MM.1S (cell line): Measurements from ENCODE around the gene UBE2E3.

Source experiments
- DNase-seq: peaks from one replicate; pipeline ENCODE4 v3.0.0-alpha.2; 2015
- H2AFZ ChIP-seq: fragments of 300-600 bp; sonication (generic); 2 replicates; pipeline ENCODE4 v1.6.0; 2016; ENCODE audit warnings: antibody characterized with exemption, low read length
- H3F3A ChIP-seq: fragments of 300-600 bp; sonication (generic); 2 replicates; pipeline ENCODE4 v1.6.1; 2016; ENCODE audit warnings: mild to moderate bottlenecking, antibody characterized with exemption, low read length, moderate library complexity, mixed read lengths; ENCODE audit not compliant: insufficient read depth
- H3K27ac ChIP-seq: fragments of 300-600 bp; sonication (generic); 2 replicates; pipeline ENCODE4 v1.5.1; 2016; ENCODE audit warnings: mild to moderate bottlenecking, low read length
- H3K27me3 ChIP-seq: fragments of 300-600 bp; sonication (generic); replicated peaks from 2 replicates; pipeline ENCODE4 v1.6.0; 2016; ENCODE audit warnings: low read length; ENCODE audit not compliant: insufficient read depth
- H3K36me3 ChIP-seq: fragments of 300-600 bp; sonication (generic); replicated peaks from 2 replicates; pipeline ENCODE4 v1.6.1; 2016; ENCODE audit warnings: mild to moderate bottlenecking, low read length, mixed read lengths; ENCODE audit not compliant: insufficient read depth
- H3K4me1 ChIP-seq: fragments of 300-600 bp; sonication (generic); 2 replicates; pipeline ENCODE4 v1.6.1; 2016; ENCODE audit warnings: low read length, mixed read lengths
- H3K4me2 ChIP-seq: fragments of 300-600 bp; sonication (generic); 2 replicates; pipeline ENCODE4 v1.6.0; 2016; ENCODE audit warnings: low read depth, low read length
- H3K4me3 ChIP-seq: fragments of 300-600 bp; sonication (generic); 2 replicates; pipeline ENCODE4 v1.5.1; 2016; ENCODE audit warnings: low read length, mixed read lengths
- H3K79me2 ChIP-seq: fragments of 300-600 bp; sonication (generic); 2 replicates; pipeline ENCODE4 v1.6.1; 2016; ENCODE audit warnings: mixed run types, low read length, mixed read lengths
- H3K9ac ChIP-seq: fragments of 300-600 bp; sonication (generic); 2 replicates; pipeline ENCODE4 v1.6.1; 2016; ENCODE audit warnings: low read length, mixed read lengths
- H3K9me2 ChIP-seq: fragments of 300-600 bp; sonication (generic); replicated peaks from 2 replicates; pipeline ENCODE4 v1.6.1; 2016; ENCODE audit warnings: mild to moderate bottlenecking, low read length, mixed read lengths; ENCODE audit not compliant: insufficient read depth
- H3K9me3 ChIP-seq: fragments of 300-600 bp; sonication (generic); replicated peaks from 2 replicates; pipeline ENCODE4 v1.6.1; 2016; ENCODE audit warnings: mild to moderate bottlenecking, low read length, mixed read lengths; ENCODE audit not compliant: insufficient read depth
- H4K20me1 ChIP-seq: fragments of 300-600 bp; sonication (generic); 2 replicates; pipeline ENCODE4 v1.6.1; 2016; ENCODE audit warnings: mild to moderate bottlenecking, low read length, moderate library complexity, mixed read lengths; ENCODE audit not compliant: insufficient read depth
- EZH2 ChIP-seq: fragments of 300-600 bp; sonication (generic); optimal IDR thresholded peaks from 2 replicates; pipeline ENCODE3; 2017; ENCODE audit warnings: low read depth, mild to moderate bottlenecking, antibody characterized with exemption, low read length, mixed read lengths
- EZH2phosphoT487 ChIP-seq: fragments of 300-600 bp; sonication (generic); IDR thresholded peaks from 2 replicates; pipeline ENCODE4 v1.6.1; 2018; ENCODE audit warnings: antibody characterized with exemption, low read length
- TF ChIP-seq, protein P1 (sequence below): fragments of 300-600 bp; sonication (generic); IDR thresholded peaks from 2 replicates; pipeline ENCODE4 v1.5.1; 2016; ENCODE audit warnings: antibody characterized with exemption, low read length, mixed read lengths

Gene UBE2E3

DNA sequence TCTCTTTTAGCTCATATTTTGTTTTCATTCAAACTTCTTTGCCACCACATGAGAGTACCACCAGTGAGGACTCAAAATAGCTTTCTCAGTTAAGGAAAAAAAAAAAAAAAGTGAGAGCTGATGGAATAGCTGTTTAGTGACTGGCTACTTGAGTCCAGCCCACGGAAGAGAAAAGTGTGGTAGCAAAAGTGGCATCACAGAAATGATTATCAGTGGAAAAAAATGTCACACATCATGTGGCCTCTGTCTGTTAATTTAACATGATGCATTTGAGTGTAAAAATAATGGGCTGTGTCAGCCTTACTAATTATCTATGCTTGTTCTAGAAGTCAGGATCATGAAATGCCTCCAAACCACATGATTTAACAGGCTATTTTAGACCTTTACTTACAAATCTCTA is 132.5 kb downstream of the UBE2E3 start:
- DNase-seq: no peak
- no peak overlapping the region for H3K27ac ChIP-seq
- H4K20me1 ChIP-seq: no peaks in the 10 kb centered on the region
- H3F3A ChIP-seq: no peaks in the 10 kb centered on the region
- TF ChIP-seq EZH2: no peak
- TF ChIP-seq EZH2phosphoT487: no peak
- TF ChIP-seq, protein P1, sequence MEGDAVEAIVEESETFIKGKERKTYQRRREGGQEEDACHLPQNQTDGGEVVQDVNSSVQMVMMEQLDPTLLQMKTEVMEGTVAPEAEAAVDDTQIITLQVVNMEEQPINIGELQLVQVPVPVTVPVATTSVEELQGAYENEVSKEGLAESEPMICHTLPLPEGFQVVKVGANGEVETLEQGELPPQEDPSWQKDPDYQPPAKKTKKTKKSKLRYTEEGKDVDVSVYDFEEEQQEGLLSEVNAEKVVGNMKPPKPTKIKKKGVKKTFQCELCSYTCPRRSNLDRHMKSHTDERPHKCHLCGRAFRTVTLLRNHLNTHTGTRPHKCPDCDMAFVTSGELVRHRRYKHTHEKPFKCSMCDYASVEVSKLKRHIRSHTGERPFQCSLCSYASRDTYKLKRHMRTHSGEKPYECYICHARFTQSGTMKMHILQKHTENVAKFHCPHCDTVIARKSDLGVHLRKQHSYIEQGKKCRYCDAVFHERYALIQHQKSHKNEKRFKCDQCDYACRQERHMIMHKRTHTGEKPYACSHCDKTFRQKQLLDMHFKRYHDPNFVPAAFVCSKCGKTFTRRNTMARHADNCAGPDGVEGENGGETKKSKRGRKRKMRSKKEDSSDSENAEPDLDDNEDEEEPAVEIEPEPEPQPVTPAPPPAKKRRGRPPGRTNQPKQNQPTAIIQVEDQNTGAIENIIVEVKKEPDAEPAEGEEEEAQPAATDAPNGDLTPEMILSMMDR: no peak
- H3K4me1 ChIP-seq: no peaks in the 10 kb centered on the region
- no peaks in the 10 kb centered on the region for H3K79me2 ChIP-seq
- no peak overlapping the region for H3K4me2 ChIP-seq
- no peak overlapping the region for H2AFZ ChIP-seq
- no peaks in the 10 kb centered on the region for H3K36me3 ChIP-seq
- no peaks in the 10 kb centered on the region for H3K27me3 ChIP-seq
- H3K9ac ChIP-seq: no peak overlapping the region
- H3K4me3 ChIP-seq: no peak overlapping the region
- no peaks in the 10 kb centered on the region for H3K9me3 ChIP-seq
- H3K9me2 ChIP-seq: no peaks in the 10 kb centered on the region
